Lower leg skin (tissue), 3 donors: ENCODE data around the gene PRTG.

Experiments
- CTCF ChIP-seq, 3 donors: fragments of 450-650 bp; IDR thresholded peaks; one replicate each; pipeline ENCODE4 v1.5.1; 2016; ENCODE audit warnings: antibody characterized with exemption in 3 of 3, mild to moderate bottlenecking in 3 of 3, moderate library complexity in 2 of 3
- POLR2A ChIP-seq, 2 donors: fragments of 450-650 bp; IDR thresholded peaks; one replicate each; pipeline ENCODE4 v1.6.1; 2016 to 2017; ENCODE audit warnings: antibody characterized with exemption in 2 of 2, mild to moderate bottlenecking in 1 of 2, moderate library complexity in 1 of 2

- TF ChIP-seq CTCF (IDR thresholded peaks at IDR 0.05) (no peak), POLR2A (IDR thresholded peaks at IDR 0.05) (no peak)
These were observed 27.4 kb downstream of the PRTG start for GRCh38 chr15:55715355-55716076.
